T-helper 9 cell (primary cell): Measurements from ENCODE around the gene PABPC1L2A.
"Not testable (repeated sequence)": the region's sequence is repeated elsewhere in the genome, so short reads cannot be mapped to it uniquely, and the experiment has no call there.

Experiments used
- DNase-seq: peaks from one replicate; pipeline ENCODE4 v3.0.0-alpha.2; 2020
- total RNA-seq, 2 donors: gene quantifications; one replicate each; lab custom pipeline; 2026; lab: John Stamatoyannopoulos, UW

PABPC1L2A gene
- total RNA-seq, result 0 reads per million in 2 donors

DNA sequence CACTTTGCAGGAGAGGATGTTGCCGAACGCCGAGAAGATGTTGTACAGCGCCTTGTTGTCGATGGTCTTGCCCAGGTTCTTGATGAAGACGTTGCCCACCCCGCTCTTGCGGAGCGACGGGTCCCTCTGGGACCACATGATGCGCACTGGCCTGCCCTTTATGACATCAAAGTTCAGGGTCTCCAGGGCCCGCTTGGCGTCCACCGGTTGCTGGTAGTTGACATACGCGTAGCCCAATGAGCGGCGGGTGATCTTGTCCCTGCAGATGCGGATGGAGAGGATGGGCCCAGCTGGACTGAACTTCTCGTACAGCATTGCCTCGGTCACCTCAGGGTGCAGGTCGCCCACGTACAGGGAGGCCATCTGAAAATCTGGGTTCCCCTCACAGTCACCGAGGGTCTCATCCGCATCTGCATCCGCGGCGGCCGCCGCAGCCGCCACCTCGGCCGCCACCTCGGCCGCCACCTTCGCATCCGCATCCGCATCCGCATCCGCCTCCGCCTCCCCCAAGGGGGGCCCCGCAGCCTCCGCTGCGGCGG lies at the start of gene PABPC1L2A:
Gene PABPC1L2A (minus strand): TSS at position 489 of the 539 bp plus-strand sequence. CDS start 126 bp downstream, at position 363.
- DNase-seq, result not testable (repeated sequence)

DNA sequence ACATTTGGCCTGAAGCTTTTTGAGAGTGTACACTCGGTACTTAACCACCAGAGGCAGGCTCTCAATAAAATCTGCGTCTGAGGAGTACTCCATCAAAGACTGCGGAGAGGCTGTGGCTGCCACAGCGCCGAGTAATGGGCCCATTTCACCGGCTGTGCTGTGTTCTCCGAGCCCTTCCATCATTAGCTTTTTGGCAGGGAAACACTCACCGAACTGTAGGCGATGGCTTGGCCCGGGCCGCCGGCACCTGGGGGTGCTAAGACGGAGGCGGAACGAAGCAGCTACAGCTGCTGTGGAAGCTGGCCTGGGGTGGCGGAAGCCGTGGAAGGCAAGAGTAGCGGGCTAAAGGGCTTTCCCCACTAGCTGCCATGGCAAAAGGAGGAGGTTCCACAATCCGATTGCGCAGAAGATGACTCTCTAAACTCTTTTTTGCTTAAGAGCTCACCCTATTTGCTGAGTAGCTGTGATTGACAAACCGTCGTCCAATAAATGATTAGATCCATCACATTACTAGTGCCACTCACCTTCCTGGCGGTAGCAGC lies 48.5 kb upstream of the PABPC1L2A start:
- no peak for DNase-seq

DNA sequence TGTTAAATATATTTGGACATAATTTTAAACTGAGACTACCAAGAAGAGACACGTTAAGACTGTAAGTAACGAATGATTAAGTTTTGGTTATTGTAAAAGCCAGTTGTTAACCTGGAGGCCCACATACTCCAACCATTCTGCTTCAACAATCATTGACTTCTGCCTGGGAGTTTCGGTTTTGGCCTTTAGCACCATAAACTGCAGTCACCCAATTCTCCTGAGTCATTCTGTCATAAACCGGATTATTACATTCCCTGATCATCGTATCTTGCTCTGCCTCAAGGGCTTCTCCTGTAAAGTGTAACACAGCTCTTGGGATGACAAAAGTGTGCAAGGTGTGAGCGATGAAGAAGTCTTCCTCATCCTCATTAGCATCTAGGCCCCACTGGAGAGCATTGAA lies 46.9 kb upstream of the PABPC1L2A start:
- no peak for DNase-seq

DNA sequence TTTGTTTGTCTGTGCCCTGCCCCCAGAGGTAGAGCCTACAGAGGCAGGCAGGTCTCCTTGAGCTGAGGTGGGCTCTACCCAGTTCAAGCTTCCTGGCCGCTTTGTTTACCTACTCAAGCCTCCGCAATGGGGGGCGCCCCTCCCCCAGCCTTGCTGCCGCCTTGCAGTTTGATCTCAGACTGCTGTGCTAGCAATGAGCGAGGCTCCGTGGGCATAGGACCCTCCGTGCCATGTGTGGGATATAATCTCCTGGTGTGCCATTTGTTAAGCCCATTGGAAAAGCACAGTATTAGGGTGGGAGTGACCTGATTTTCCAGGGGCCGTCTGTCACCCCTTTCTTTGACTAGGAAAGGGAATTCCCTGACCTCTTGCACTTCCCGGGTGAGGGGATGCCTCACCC lies 20.2 kb upstream of the PABPC1L2A start:
- DNase-seq, result not testable (repeated sequence)

DNA sequence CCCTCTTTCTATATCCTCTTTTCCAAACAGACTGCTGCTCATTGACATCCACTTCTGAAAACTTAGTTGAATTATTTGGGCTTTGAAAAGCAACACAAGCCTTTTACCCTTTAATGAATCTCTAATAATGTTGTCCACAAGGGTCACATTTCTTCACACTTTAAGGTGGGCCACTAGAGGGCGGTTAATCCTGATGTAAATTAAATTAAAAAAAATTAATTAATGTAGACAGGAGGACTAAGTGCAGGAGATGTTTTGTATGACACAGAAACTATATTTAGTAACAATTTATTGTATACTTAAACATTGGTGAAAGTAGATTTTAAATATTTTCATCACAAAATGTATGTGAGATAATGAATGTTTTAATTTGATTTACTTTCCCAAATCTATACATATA lies 7.5 kb upstream of the PABPC1L2A start:
- not testable (repeated sequence) for DNase-seq

DNA sequence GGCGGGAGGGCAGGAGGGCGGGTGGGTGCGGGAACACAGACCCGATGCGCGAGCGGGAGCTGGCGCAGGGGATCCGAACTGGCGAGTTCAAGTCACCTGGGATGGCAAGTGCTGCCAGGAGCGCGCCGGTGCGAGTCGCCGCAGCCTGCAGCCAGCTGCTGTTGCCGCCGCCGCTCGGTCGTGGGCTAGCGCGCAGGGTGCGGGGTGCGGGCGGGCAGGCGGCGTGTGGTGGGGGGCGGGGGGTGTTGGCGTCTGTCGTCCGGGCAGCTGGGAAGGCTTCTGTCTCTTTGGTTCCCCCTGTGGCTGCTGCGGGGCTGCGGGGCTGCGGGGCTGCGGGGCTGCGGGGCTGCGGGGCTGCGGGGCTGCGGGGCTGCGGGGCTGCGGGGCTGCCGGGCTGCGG lies 572 bp upstream of the PABPC1L2A start:
- DNase-seq, result not testable (repeated sequence)

DNA sequence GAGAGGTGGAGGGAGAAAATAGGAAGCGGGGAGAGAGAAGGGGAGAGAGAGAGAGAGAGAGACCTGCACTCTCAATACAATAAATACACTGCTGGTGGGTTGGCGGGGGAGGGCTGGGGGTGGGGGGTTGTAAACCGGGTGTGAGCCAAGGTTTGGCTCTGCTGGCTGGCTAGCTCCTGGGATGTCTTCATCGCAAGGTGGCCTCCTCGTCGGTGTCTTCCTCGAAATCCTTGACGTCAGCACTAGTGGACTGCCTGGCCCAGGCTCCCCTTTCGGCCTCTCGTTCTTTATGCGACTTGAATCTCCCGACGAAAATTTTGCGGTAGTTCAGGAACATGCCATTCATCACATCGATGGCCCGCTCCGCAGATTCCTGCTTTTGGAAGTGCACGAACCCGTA lies 715 bp downstream of the PABPC1L2A start:
- not testable (repeated sequence) for DNase-seq

DNA sequence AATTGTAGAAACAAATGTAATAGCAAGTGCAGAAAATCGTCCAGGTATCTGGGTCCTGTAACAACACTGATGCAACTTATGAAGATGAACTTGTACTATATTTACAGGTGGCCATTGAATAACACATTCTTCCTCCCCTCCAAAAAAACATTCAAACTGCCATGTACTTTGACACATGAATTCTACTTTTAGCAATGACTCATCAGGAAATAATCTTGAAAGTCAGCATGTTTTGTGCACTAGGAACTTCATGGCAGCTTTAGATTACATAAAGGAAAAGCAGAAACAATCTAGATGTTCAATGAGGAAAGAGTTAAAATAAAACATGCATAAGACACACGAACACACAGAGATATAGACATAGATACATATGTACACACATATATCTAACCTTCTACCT lies 2.5 kb downstream of the PABPC1L2A start:
- DNase-seq, result no peak

DNA sequence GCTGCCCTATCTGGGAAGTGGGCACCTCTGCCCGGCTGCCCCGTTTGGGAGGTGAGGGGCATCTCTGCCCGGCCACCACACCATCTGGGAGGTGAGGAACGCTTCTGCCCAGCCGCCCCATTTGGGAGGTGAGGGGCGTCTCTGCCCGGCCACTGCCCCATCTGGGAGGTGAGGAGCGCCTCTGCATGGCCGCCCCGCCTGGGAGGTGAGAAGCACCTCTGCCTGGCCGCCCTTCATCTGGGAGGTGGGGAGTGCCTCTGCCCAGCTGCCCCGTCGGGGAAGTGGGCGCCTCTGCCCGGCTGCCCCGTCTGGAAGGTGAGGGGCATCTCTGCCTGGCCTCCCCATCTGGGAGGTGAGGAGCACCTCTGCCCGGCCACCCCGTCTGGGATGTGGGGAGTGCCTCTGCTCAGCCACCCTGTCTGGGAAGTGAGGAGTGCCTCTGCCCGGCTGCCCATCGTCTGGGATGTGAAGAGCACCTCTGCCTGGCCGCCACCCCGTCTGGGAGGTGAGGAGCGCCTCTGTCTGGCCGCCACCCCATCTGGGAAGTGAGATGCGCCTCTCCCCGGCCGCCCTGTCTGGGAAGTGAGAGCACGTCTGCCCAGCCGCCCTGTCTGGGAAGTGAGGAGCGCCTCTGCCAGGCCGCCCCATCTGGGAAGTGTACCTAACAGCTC lies 9.8 kb downstream of the PABPC1L2A start:
- DNase-seq, result no peak

DNA sequence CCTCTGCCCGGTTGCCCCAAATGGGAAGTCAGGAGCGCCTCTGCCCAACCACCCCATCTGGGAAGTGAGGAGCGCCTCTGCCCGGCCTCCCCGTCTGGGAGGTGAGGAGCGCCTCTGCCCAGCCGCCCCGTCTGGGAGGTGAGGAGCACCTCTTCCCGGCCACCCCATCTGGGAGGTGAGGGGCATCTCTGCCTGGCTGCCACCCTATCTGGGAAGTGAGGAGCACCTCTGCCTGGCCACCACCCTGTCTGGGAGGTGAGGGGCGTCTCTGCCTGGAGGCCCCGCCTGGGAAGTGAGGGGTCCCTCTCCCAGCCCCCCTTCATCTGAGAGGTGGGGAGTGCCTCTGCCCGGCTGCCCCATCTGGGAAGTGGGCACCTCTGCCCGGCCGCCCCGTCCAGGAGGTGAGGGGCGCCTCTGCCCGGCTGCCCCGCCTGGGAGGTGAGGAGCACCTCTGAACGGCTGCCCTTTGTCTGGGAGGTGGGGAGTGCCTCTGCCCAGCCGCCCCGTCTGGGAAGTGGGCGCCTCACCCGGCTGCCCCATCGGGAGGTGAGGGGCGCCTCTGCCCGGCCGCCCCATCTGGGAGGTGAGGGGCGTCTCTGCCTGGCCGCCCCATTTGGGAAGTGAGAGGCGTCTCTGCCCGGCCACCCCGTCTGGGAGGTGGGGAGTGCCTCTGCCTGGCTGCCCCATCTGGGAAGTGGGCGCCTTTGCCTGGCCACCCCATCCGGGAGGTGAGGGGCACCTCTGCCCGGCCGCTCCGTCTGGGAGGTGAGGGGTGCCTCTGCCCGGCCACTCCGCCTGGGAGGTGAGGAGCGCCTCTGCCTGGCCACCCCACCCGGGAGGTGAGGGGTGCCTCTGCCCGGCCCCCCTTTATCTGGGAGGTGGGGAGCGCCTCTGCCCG lies 10.6 kb downstream of the PABPC1L2A start:
- no peak for DNase-seq

DNA sequence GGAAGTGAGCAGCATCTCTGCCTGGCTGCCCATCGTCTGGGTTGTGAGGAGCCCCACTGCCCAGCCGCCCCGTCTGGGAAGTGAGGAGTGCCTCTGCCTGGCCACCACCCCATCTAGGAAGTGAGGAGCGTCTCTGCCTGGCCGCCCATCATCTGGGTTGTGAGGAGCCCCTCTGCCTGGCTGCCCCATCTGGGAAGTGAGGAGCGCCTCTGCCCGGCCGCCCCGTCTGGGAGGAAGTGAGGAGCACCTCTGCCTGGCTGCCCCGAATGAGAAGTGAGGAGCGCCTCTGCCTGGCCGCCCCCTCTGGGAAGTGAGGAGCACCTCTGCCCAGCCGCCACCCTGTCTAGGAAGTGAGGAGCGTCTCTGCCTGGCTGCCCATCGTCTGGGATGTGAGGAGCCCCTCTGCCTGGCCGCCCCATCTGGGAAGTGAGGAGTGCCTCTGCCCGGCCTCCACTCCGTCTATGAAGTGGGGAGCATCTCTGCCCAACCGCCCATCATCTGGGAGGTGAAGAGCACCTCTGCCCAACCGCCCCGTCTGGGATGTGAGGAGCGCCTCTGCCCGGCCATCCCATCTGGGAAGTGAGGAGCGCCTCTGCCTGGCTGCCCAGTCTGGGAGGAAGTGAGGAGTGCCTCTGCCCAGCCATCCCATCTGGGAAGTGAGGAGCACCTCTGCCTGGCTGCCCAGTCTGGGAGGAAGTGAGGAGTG lies 11.4 kb downstream of the PABPC1L2A start:
- DNase-seq, result not testable (repeated sequence)

DNA sequence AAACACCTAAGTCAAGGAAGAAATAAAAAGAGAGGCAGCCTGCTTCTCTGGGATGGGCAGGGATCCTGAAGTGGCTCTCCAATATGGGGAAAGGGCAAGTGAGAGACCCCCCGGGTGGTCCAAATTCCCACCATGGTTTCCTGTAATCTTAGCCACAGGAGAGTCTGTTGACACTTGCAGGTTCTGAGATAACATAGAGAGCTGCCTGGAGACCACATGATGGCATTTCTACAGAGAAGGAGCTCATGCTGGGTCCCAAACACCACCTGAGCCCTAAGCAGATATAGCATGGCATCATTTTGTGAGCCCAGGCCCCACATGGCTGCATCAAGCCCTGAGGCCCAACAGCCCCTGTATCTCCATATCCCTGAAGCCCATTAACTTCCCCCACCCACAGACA lies 50.4 kb downstream of the PABPC1L2A start:
- DNase-seq, result no peak
